Right atrium auricular region (tissue), 2 donors: ENCODE data around the gene IFNGR2. TPM values are rescaled to one million over a fixed set of nuclear protein-coding genes. Genes with fewer than 3 reads are reported as not detected.
A peak's percentile ranks its signal among the peaks of the same experiment; 100 is the strongest.
"Not testable (repeated sequence)": the region's sequence is repeated elsewhere in the genome, so short reads cannot be mapped to it uniquely, and the experiment has no call there.

ENCODE experiments used
- DNase-seq: peaks from one replicate; pipeline ENCODE4 v3.0.0-alpha.2; 2019; ENCODE audit warnings: low spot score
- H3K27ac ChIP-seq, 2 donors: fragments of 200-600 bp; sonication (generic); 1 replicate in 1 of 2; 2 replicates in 1 of 2; pipeline ENCODE4 v1.5.1; 2016 to 2019
- H3K27me3 ChIP-seq, 2 donors: fragments of 200-600 bp; sonication (generic); one replicate each; pipeline versions ENCODE4 v1.5.1 to v1.6.0; 2017 to 2019
- H3K36me3 ChIP-seq: fragments of 200-600 bp; sonication (generic); one replicate; pipeline ENCODE4 v1.5.1; 2016
- H3K4me1 ChIP-seq, 2 donors: fragments of 200-600 bp; sonication (generic); one replicate each; pipeline versions ENCODE4 v1.5.1 to v1.6.0; 2017 to 2019
- H3K4me3 ChIP-seq, 2 donors: fragments of 200-600 bp; sonication (generic); 1 replicate in 1 of 2; 2 replicates in 1 of 2; pipeline ENCODE4 v1.5.1; 2017 to 2019; ENCODE audit warnings: mild to moderate bottlenecking in 1 of 2, moderate library complexity in 1 of 2
- H3K9me3 ChIP-seq, 2 donors: fragments of 200-600 bp; sonication (generic); one replicate each; pipeline ENCODE4 v1.5.1; 2019
- CTCF ChIP-seq, 2 donors: fragments of 200-600 bp; sonication (generic); IDR thresholded peaks; one replicate each; pipeline ENCODE4 v1.5.1; 2019; ENCODE audit warnings: antibody characterized with exemption in 2 of 2
- total RNA-seq, 2 donors: library from RNA; depleted of rRNA; stranded (reverse); fragments of >200 nt; gene quantifications; one replicate each; pipeline ENCODE4 v1.1.0, GENCODE V29; 2016

Gene IFNGR2
- total RNA-seq, 2 donors from 2014 or later, result 40.2 to 47.3 TPM

DNA sequence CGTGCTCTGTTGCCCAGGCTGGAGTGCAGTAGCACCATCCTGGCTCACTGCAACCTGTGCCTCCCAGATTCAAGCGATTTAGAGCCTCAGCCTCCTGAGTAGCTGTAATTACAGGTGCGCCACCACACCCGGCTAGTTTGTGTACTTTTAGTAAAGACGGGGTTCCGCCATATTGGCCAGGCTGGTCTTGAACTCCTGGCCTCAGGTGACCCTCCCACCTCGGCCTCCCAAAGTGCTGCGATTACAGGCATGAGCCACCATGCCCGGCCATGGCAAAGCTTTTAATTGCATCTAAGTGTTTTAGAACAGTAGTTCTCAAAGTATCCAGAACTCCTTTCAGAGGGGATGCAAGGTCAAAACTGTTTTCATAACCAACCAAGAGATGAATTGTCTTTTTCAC lies 25.1 kb upstream of the IFNGR2 start:
- H3K27ac ChIP-seq, result no peak overlapping the region
- H3K27me3 ChIP-seq, result no peaks in the 10 kb centered on the region
- peaks cover 0 to 28% of the 10 kb centered on the region in 2 donors for H3K4me1 ChIP-seq
- no peak for DNase-seq
- no peaks in the 10 kb centered on the region for H3K9me3 ChIP-seq
- TF ChIP-seq CTCF (IDR thresholded peaks at IDR 0.05), result no peak
- no peak overlapping the region for H3K4me3 ChIP-seq
- no peaks in the 10 kb centered on the region for H3K36me3 ChIP-seq

GRCh38 chr21:33379934-33380333 lies 23.3 kb upstream of the IFNGR2 start:
- Histone ChIP-seq H3K4me1 (peaks cover 0 to 36% of the 10 kb centered on the region in 2 donors), H3K27ac (peak overlapping the region; percentile 79 to 89)
- not testable (repeated sequence) for H3K36me3 ChIP-seq, DNase-seq, H3K27me3 ChIP-seq, H3K9me3 ChIP-seq, H3K4me3 ChIP-seq

DNA sequence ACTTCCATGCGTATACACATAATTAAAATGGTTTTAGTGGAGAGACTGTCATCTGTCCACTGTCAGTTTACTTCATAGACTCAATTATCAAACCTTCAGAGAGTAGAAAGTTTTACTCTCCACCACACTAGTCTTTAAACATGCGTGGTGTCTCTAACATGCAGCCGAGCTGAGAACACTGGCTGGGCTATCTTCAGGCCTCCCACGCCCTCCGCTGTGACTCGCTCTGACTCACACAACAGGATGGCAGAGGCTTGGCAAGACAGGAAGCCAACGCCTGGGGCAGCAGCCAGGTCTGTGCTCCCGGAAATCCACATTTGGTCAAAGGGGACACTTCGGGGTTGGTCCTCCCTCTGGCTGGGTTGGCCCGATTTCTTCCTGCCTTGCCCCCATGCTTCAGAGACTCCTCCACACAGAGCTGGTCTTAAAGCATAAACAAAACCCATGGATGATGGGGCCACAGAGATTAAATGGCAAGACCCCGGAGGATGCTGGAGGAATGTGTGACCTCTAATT lies 22.7 kb upstream of the IFNGR2 start:
- no peak for TF ChIP-seq CTCF (IDR thresholded peaks at IDR 0.05)
- H3K36me3 ChIP-seq, result no peaks in the 10 kb centered on the region
- DNase-seq, result peak; percentile 97
- peak overlapping the region in 1 of 2 donors; percentile 21 for H3K4me3 ChIP-seq
- no peaks in the 10 kb centered on the region for H3K9me3 ChIP-seq
- H3K4me1 ChIP-seq, result peaks cover 0 to 36% of the 10 kb centered on the region in 2 donors
- H3K27ac ChIP-seq, result peak overlapping the region; percentile 79 to 89
- H3K27me3 ChIP-seq, result no peaks in the 10 kb centered on the region

GRCh38 chr21:33381381-33381780 lies 21.8 kb upstream of the IFNGR2 start:
- not testable (repeated sequence) for H3K27ac ChIP-seq, H3K4me3 ChIP-seq, H3K36me3 ChIP-seq, H3K27me3 ChIP-seq, H3K9me3 ChIP-seq, DNase-seq
- H3K4me1 ChIP-seq, result peaks cover 0 to 36% of the 10 kb centered on the region in 2 donors

GRCh38 chr21:33383056-33383888 lies 19.9 kb upstream of the IFNGR2 start:
- no peaks in the 10 kb centered on the region for H3K27me3 ChIP-seq
- H3K36me3 ChIP-seq, result no peaks in the 10 kb centered on the region
- H3K4me3 ChIP-seq, result peak overlapping the region; percentile 4 to 18
- H3K27ac ChIP-seq, result peak overlapping the region; percentile 59 to 60
- no peaks in the 10 kb centered on the region for H3K9me3 ChIP-seq
- TF ChIP-seq CTCF (IDR thresholded peaks at IDR 0.05), result no peak
- H3K4me1 ChIP-seq, result peaks cover 0 to 36% of the 10 kb centered on the region in 2 donors
- peak; percentile 80 for DNase-seq

DNA sequence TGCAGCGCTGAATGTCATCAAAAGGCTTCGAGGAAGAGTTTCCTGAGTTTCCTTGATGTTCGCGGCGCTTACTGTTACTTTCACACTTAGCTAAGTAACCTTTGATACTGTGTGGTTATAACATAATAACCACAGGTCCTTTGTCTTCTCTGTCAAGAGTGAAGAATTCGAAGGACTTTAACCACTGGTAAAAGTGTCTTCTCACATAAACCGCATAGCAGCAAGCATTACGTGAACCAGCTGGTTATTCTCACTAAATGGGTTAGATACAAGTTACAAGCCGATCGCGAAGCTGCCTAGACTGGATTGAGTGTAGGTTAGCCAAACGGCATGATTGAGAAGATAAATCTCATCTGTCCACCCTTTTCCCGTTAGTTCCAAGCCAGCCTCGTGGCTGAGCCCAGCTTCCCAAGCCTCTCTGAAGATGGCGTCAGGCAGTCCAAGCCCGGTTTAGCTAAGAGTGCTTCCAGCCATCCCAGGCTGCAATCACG lies 18.3 kb upstream of the IFNGR2 start:
- Histone ChIP-seq H3K36me3 (no peaks in the 10 kb centered on the region), H3K27me3 (no peaks in the 10 kb centered on the region), H3K4me3 (no peak overlapping the region), H3K4me1 (peaks cover 0 to 31% of the 10 kb centered on the region in 2 donors), H3K9me3 (no peaks in the 10 kb centered on the region), H3K27ac (no peak overlapping the region)
- TF ChIP-seq CTCF (IDR thresholded peaks at IDR 0.05), result no peak
- DNase-seq, result no peak
